ENCODE measurements around the gene ELMO1. TPM values are rescaled to one million over a fixed set of nuclear protein-coding genes. Genes with fewer than 3 reads are reported as not detected.

The ELMO1 gene
- total and polyA plus RNA-seq, 4 donors, result 10.1 to 183 (median 34.4) TPM

GRCh38 chr7:36923943-36924436, 524.7 kb downstream of the ELMO1 start:
- no peaks in the 10 kb centered on the region for H3K36me3 ChIP-seq (ENCODE audit: control insufficient read depth in 4 of 4, insufficient read depth in 4 of 4, low read length in 4 of 4)
- peaks cover 0 to 3% (median 0%) of the 10 kb centered on the region in 4 donors for H3K9me3 ChIP-seq (ENCODE audit: control insufficient read depth in 4 of 4, insufficient read depth in 3 of 4, low read length in 3 of 4)
- H3K4me1 ChIP-seq (ENCODE audit: control insufficient read depth in 5 of 5, insufficient read depth in 5 of 5, low read length in 5 of 5), result peaks cover 0 to 8% (median 7%) of the 10 kb centered on the region in 5 donors
- H3K27ac ChIP-seq (ENCODE audit: low read depth in 1 of 2, low read length in 1 of 2), result no peak overlapping the region
- H3K4me3 ChIP-seq, result no peak overlapping the region
- DNase-seq (peak in 1 of 3 donors; percentile 21), ATAC-seq (ENCODE audit: insufficient read depth, low FRiP score) (peak; percentile 33)
- H3K9ac ChIP-seq (ENCODE audit: insufficient read depth in 1 of 2, low read length in 2 of 2), result no peak overlapping the region
- no peaks in the 10 kb centered on the region for H3K27me3 ChIP-seq (ENCODE audit: control insufficient read depth in 3 of 3, insufficient read depth in 3 of 3, low read length in 2 of 3)
- WGBS, 2 donors, result 51 to 62% methylated on average over 3 of the region's 3 CpGs
- no peak for TF ChIP-seq CTCF (IDR thresholded peaks at IDR 0.05; ENCODE audit: control extremely low read depth, extremely low read depth)

- peaks cover 0 to 3% (median 0%) of the 10 kb centered on the region in 4 donors for H3K9me3 ChIP-seq (ENCODE audit: control insufficient read depth in 4 of 4, insufficient read depth in 3 of 4, low read length in 3 of 4)
- no peak overlapping the region for H3K27ac ChIP-seq (ENCODE audit: low read depth in 1 of 2, low read length in 1 of 2)
- H3K4me1 ChIP-seq (ENCODE audit: control insufficient read depth in 5 of 5, insufficient read depth in 5 of 5, low read length in 5 of 5), result peaks cover 0 to 8% (median 7%) of the 10 kb centered on the region in 5 donors
- no peak for TF ChIP-seq CTCF (IDR thresholded peaks at IDR 0.05; ENCODE audit: control extremely low read depth, extremely low read depth)
- H3K9ac ChIP-seq (ENCODE audit: insufficient read depth in 1 of 2, low read length in 2 of 2), result no peak overlapping the region
- H3K4me3 ChIP-seq, result no peak overlapping the region
- DNase-seq, result no peak
- H3K27me3 ChIP-seq (ENCODE audit: control insufficient read depth in 3 of 3, insufficient read depth in 3 of 3, low read length in 2 of 3), result no peaks in the 10 kb centered on the region
- no peak for ATAC-seq (ENCODE audit: insufficient read depth, low FRiP score)
- no peaks in the 10 kb centered on the region for H3K36me3 ChIP-seq (ENCODE audit: control insufficient read depth in 4 of 4, insufficient read depth in 4 of 4, low read length in 4 of 4)
Observed at GRCh38 chr7:36923185-36923584, 525.5 kb downstream of the ELMO1 start.

- DNase-seq, result no peak
- ATAC-seq (ENCODE audit: insufficient read depth, low FRiP score), result no peak
- Histone ChIP-seq H3K27me3 (ENCODE audit: control insufficient read depth in 3 of 3, insufficient read depth in 3 of 3, low read length in 2 of 3) (no peaks in the 10 kb centered on the region), H3K4me3 (no peak overlapping the region), H3K27ac (ENCODE audit: low read depth in 1 of 2, low read length in 1 of 2) (no peak overlapping the region), H3K9ac (ENCODE audit: insufficient read depth in 1 of 2, low read length in 2 of 2) (no peak overlapping the region), H3K9me3 (ENCODE audit: control insufficient read depth in 4 of 4, insufficient read depth in 3 of 4, low read length in 3 of 4) (peaks cover 0 to 3% (median 0%) of the 10 kb centered on the region in 4 donors), H3K36me3 (ENCODE audit: control insufficient read depth in 4 of 4, insufficient read depth in 4 of 4, low read length in 4 of 4) (no peaks in the 10 kb centered on the region), H3K4me1 (ENCODE audit: control insufficient read depth in 5 of 5, insufficient read depth in 5 of 5, low read length in 5 of 5) (peaks cover 0 to 8% (median 7%) of the 10 kb centered on the region in 5 donors)
- TF ChIP-seq CTCF (IDR thresholded peaks at IDR 0.05; ENCODE audit: control extremely low read depth, extremely low read depth), result no peak
- WGBS, 2 donors, result 95 to 97% methylated on average over 1 of the region's 1 CpG
Observed at GRCh38 chr7:36920433-36920832, 528.2 kb downstream of the ELMO1 start.

GRCh38 chr7:36919738-36920137, 528.9 kb downstream of the ELMO1 start:
- Histone ChIP-seq H3K27ac (ENCODE audit: low read depth in 1 of 2, low read length in 1 of 2) (no peak overlapping the region), H3K9ac (ENCODE audit: insufficient read depth in 1 of 2, low read length in 2 of 2) (no peak overlapping the region), H3K4me1 (ENCODE audit: control insufficient read depth in 5 of 5, insufficient read depth in 5 of 5, low read length in 5 of 5) (peaks cover 0 to 8% (median 7%) of the 10 kb centered on the region in 5 donors), H3K36me3 (ENCODE audit: control insufficient read depth in 4 of 4, insufficient read depth in 4 of 4, low read length in 4 of 4) (no peaks in the 10 kb centered on the region), H3K9me3 (ENCODE audit: control insufficient read depth in 4 of 4, insufficient read depth in 3 of 4, low read length in 3 of 4) (peaks cover 0 to 3% (median 0%) of the 10 kb centered on the region in 4 donors), H3K4me3 (no peak overlapping the region), H3K27me3 (ENCODE audit: control insufficient read depth in 3 of 3, insufficient read depth in 3 of 3, low read length in 2 of 3) (no peaks in the 10 kb centered on the region)
- DNase-seq (no peak), ATAC-seq (ENCODE audit: insufficient read depth, low FRiP score) (no peak)
- WGBS, 2 donors, result 82 to 87% methylated on average over 4 of the region's 4 CpGs
- no peak for TF ChIP-seq CTCF (IDR thresholded peaks at IDR 0.05; ENCODE audit: control extremely low read depth, extremely low read depth)

All from lung (tissue), 12 donors.